WTC11 (cell line): ENCODE measurements around the gene GOLGB1. TPM values are rescaled to one million over a fixed set of nuclear protein-coding genes. Genes with fewer than 3 reads are reported as not detected.

ENCODE experiments used
- ATAC-seq: fragments of 200-7000 bp; cut with Tn5 transposase; 2 replicates; pipeline ENCODE4 v1.10.0; 2021; ENCODE audit warnings: mild to moderate bottlenecking, moderate library complexity
- CTCF ChIA-PET: fragments of 300-600 bp; sonication (Branson Sonifier 250); formaldehyde crosslinking; loops from one replicate; lab custom pipeline; 2021; ENCODE audit warnings: antibody characterized with exemption; lab: Charles Lee
- POLR2A ChIA-PET: fragments of 350-600 bp; sonication (Branson Sonifier 250); formaldehyde crosslinking; loops from one replicate; lab custom pipeline; 2021; ENCODE audit warnings: antibody characterized with exemption; lab: Charles Lee
- DNase-seq: peaks from one replicate; pipeline ENCODE4 v3.0.0; 2021; ENCODE audit warnings: low spot score
- H3K27ac Mint-ChIP-seq: 2 replicates; pipeline ENCODE4 v1.8.0; 2021; ENCODE audit warnings: mixed read lengths
- H3K27me3 Mint-ChIP-seq: 2 replicates; pipeline ENCODE4 v1.8.0; 2021; ENCODE audit warnings: low read depth, mild to moderate bottlenecking, moderate library complexity, mixed read lengths
- H3K36me3 Mint-ChIP-seq: 2 replicates; pipeline ENCODE4 v1.8.0; 2021; ENCODE audit warnings: mixed read lengths
- H3K4me1 Mint-ChIP-seq: 2 replicates; pipeline ENCODE4 v1.8.0; 2022; ENCODE audit warnings: mixed read lengths
- H3K4me3 Mint-ChIP-seq: 2 replicates; pipeline ENCODE4 v1.8.0; 2021; ENCODE audit warnings: mild to moderate bottlenecking, moderate library complexity, mixed read lengths
- H3K9me3 Mint-ChIP-seq: 2 replicates; pipeline ENCODE4 v1.8.0; 2021; ENCODE audit warnings: mixed read lengths
- ATF1 ChIP-seq: sonication (generic); formaldehyde crosslinking; IDR thresholded peaks from 2 replicates; pipeline ENCODE4 v1.8.1; 2023; ENCODE audit warnings: mild to moderate bottlenecking, moderate library complexity, missing genetic modification reagents
- ETV6 ChIP-seq: sonication (generic); formaldehyde crosslinking; IDR thresholded peaks from 2 replicates; pipeline ENCODE4 v1.8.1; 2022; ENCODE audit warnings: mild to moderate bottlenecking, missing genetic modification reagents
- FOXK1 ChIP-seq: sonication (generic); formaldehyde crosslinking; IDR thresholded peaks from 2 replicates; pipeline ENCODE4 v1.8.0; 2022; ENCODE audit warnings: mild to moderate bottlenecking, moderate library complexity, missing genetic modification reagents
- MXD4 ChIP-seq: fragments of 250-450 bp; sonication (Bioruptor Pico); IDR thresholded peaks from 2 replicates; pipeline ENCODE4 v1.8.0; 2021; ENCODE audit warnings: mild to moderate bottlenecking, moderate library complexity, borderline replicate concordance
- SP1 ChIP-seq: sonication (generic); formaldehyde crosslinking; conservative IDR thresholded peaks from 2 replicates; pipeline ENCODE4 v1.8.1; 2022; ENCODE audit warnings: missing genetic modification reagents
- ZNF121 ChIP-seq: sonication (generic); formaldehyde crosslinking; IDR thresholded peaks from 2 replicates; pipeline ENCODE4 v1.8.0; 2023; ENCODE audit warnings: missing genetic modification reagents
- total RNA-seq: library from RNA; stranded (reverse); gene quantifications from 3 replicates; pipeline ENCODE4 v1.2.3, GENCODE V29; 2021
- TF ChIP-seq, protein P1 (sequence below): sonication (generic); formaldehyde crosslinking; IDR thresholded peaks from 2 replicates; pipeline ENCODE4 v1.8.1; 2022; ENCODE audit warnings: mild to moderate bottlenecking, moderate library complexity, missing genetic modification reagents
- TF ChIP-seq, protein P2 (sequence below): sonication (generic); formaldehyde crosslinking; IDR thresholded peaks from 2 replicates; pipeline ENCODE4 v1.8.1; 2022; ENCODE audit warnings: low read depth, missing genetic modification reagents, borderline replicate concordance
- TF ChIP-seq, protein P3 (sequence below): sonication (generic); formaldehyde crosslinking; conservative IDR thresholded peaks from 2 replicates; pipeline ENCODE4 v1.8.1; 2022; ENCODE audit warnings: mild to moderate bottlenecking, missing genetic modification reagents
- TF ChIP-seq, protein P4 (sequence below): sonication (generic); formaldehyde crosslinking; IDR thresholded peaks from 2 replicates; pipeline ENCODE4 v1.8.0; 2022; ENCODE audit warnings: mild to moderate bottlenecking, missing genetic modification reagents
- TF ChIP-seq, protein P5 (sequence below): sonication (generic); formaldehyde crosslinking; IDR thresholded peaks from 2 replicates; pipeline ENCODE4 v1.8.1; 2022; ENCODE audit warnings: low read depth, mild to moderate bottlenecking, moderate library complexity, missing genetic modification reagents, borderline replicate concordance
- TF ChIP-seq, protein P6 (sequence below): fragments of 250-450 bp; sonication (Bioruptor Pico); IDR thresholded peaks from 2 replicates; pipeline ENCODE4 v2.1.2; 2022; ENCODE audit warnings: mild to moderate bottlenecking, moderate library complexity
- TF ChIP-seq, protein P7 (sequence below): fragments of 250-450 bp; sonication (Bioruptor Pico); conservative IDR thresholded peaks from 2 replicates; pipeline ENCODE4 v1.9.0; 2021; ENCODE audit warnings: mild to moderate bottlenecking
- TF ChIP-seq, protein P8 (sequence below): fragments of 250-450 bp; sonication (Bioruptor Pico); IDR thresholded peaks from 2 replicates; pipeline ENCODE4 v1.9.0; 2021; ENCODE audit warnings: mild to moderate bottlenecking
- TF ChIP-seq, protein P9 (sequence below): sonication (generic); formaldehyde crosslinking; IDR thresholded peaks from 2 replicates; pipeline ENCODE4 v1.8.1; 2023; ENCODE audit warnings: mild to moderate bottlenecking, missing genetic modification reagents, borderline replicate concordance

Gene GOLGB1
- total RNA-seq, 1 experiment from 2014 or later = 33.8 TPM

DNA sequence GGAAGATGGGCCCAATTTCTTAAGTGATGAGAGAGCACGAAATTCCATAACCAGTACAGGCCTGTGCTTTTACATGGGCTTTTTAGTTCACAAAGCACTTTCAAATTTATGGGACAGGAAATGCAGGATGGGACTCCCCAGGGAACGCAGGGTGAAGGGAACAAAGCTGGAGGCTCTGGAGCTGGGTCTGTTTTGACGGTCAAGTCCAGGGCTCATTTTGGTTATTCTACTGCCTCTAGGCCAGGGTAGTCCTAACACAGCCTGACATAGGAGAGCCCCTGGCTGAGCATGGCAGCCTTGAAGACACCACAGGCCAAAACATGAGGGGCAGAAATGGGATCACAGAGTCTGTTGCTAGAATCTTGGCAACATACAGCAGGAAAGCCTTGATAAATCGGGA lies 122.3 kb downstream of the GOLGB1 start:
- no peak overlapping the region for H3K4me3 Mint-ChIP-seq
- H3K36me3 Mint-ChIP-seq = no peaks in the 10 kb centered on the region
- peaks cover 25% of the 10 kb centered on the region for H3K4me1 Mint-ChIP-seq
- no peak for ATAC-seq
- CTCF ChIA-PET = no interaction called here
- H3K9me3 Mint-ChIP-seq = no peaks in the 10 kb centered on the region
- no peak for TF ChIP-seq FOXK1
- TF ChIP-seq SP1 (CRISPR knock-in tag) = no peak
- TF ChIP-seq, protein P1, sequence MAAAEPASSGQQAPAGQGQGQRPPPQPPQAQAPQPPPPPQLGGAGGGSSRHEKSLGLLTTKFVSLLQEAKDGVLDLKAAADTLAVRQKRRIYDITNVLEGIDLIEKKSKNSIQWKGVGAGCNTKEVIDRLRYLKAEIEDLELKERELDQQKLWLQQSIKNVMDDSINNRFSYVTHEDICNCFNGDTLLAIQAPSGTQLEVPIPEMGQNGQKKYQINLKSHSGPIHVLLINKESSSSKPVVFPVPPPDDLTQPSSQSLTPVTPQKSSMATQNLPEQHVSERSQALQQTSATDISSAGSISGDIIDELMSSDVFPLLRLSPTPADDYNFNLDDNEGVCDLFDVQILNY (CRISPR knock-in tag) = no peak
- TF ChIP-seq, protein P2, sequence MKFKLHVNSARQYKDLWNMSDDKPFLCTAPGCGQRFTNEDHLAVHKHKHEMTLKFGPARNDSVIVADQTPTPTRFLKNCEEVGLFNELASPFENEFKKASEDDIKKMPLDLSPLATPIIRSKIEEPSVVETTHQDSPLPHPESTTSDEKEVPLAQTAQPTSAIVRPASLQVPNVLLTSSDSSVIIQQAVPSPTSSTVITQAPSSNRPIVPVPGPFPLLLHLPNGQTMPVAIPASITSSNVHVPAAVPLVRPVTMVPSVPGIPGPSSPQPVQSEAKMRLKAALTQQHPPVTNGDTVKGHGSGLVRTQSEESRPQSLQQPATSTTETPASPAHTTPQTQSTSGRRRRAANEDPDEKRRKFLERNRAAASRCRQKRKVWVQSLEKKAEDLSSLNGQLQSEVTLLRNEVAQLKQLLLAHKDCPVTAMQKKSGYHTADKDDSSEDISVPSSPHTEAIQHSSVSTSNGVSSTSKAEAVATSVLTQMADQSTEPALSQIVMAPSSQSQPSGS (CRISPR knock-in tag) = no peak
- TF ChIP-seq, protein P3, sequence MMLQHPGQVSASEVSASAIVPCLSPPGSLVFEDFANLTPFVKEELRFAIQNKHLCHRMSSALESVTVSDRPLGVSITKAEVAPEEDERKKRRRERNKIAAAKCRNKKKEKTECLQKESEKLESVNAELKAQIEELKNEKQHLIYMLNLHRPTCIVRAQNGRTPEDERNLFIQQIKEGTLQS (CRISPR knock-in tag) = no peak
- TF ChIP-seq, protein P4, sequence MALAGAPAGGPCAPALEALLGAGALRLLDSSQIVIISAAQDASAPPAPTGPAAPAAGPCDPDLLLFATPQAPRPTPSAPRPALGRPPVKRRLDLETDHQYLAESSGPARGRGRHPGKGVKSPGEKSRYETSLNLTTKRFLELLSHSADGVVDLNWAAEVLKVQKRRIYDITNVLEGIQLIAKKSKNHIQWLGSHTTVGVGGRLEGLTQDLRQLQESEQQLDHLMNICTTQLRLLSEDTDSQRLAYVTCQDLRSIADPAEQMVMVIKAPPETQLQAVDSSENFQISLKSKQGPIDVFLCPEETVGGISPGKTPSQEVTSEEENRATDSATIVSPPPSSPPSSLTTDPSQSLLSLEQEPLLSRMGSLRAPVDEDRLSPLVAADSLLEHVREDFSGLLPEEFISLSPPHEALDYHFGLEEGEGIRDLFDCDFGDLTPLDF = no peak
- TF ChIP-seq ZNF121 (CRISPR knock-in tag) = no peak
- TF ChIP-seq, protein P5, sequence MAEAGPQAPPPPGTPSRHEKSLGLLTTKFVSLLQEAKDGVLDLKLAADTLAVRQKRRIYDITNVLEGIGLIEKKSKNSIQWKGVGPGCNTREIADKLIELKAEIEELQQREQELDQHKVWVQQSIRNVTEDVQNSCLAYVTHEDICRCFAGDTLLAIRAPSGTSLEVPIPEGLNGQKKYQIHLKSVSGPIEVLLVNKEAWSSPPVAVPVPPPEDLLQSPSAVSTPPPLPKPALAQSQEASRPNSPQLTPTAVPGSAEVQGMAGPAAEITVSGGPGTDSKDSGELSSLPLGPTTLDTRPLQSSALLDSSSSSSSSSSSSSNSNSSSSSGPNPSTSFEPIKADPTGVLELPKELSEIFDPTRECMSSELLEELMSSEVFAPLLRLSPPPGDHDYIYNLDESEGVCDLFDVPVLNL (CRISPR knock-in tag) = no peak
- TF ChIP-seq ATF1 (CRISPR knock-in tag) = no peak
- no peak for TF ChIP-seq ETV6 (CRISPR knock-in tag)
- TF ChIP-seq, protein P6, sequence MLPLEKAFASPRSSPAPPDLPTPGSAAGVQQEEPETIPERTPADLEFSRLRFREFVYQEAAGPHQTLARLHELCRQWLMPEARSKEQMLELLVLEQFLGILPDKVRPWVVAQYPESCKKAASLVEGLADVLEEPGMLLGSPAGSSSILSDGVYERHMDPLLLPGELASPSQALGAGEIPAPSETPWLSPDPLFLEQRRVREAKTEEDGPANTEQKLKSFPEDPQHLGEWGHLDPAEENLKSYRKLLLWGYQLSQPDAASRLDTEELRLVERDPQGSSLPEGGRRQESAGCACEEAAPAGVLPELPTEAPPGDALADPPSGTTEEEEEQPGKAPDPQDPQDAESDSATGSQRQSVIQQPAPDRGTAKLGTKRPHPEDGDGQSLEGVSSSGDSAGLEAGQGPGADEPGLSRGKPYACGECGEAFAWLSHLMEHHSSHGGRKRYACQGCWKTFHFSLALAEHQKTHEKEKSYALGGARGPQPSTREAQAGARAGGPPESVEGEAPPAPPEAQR = no peak
- TF ChIP-seq MXD4 (CRISPR knock-in tag) = no peak
- TF ChIP-seq, protein P7, sequence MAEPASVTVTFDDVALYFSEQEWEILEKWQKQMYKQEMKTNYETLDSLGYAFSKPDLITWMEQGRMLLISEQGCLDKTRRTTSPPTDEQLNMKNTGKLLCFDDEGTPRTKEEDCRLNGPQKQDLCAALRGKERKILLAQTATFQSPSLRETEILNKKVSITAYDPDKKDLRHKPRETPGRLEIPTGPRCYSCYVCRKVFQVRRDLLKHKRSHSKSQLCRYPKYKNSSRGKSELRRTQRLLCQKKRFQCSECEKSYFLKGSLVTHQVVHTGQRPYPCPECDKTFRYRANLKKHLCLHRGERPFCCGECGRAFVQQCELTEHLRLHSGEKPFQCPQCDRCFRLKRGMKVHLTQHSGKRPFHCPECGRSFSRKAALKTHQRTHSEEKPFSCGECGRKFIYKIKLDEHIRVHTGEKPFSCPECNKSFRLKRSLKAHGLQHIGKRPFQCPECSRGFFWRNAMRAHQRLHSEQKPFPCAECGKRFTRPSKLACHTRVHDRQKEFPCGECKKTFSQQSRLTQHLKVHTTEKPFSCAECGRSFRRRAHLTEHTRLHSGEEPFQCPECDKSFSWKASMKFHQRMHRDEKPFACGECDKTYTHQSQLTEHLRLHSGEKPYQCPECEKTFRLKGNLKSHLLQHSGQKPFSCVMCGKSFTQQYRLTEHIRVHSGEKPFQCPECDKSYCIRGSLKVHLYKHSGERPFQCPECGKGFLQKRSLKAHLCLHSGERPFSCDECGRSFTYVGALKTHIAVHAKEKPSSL (CRISPR knock-in tag) = no peak
- TF ChIP-seq, protein P8, sequence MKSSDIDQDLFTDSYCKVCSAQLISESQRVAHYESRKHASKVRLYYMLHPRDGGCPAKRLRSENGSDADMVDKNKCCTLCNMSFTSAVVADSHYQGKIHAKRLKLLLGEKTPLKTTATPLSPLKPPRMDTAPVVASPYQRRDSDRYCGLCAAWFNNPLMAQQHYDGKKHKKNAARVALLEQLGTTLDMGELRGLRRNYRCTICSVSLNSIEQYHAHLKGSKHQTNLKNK = no peak
- TF ChIP-seq, protein P9, sequence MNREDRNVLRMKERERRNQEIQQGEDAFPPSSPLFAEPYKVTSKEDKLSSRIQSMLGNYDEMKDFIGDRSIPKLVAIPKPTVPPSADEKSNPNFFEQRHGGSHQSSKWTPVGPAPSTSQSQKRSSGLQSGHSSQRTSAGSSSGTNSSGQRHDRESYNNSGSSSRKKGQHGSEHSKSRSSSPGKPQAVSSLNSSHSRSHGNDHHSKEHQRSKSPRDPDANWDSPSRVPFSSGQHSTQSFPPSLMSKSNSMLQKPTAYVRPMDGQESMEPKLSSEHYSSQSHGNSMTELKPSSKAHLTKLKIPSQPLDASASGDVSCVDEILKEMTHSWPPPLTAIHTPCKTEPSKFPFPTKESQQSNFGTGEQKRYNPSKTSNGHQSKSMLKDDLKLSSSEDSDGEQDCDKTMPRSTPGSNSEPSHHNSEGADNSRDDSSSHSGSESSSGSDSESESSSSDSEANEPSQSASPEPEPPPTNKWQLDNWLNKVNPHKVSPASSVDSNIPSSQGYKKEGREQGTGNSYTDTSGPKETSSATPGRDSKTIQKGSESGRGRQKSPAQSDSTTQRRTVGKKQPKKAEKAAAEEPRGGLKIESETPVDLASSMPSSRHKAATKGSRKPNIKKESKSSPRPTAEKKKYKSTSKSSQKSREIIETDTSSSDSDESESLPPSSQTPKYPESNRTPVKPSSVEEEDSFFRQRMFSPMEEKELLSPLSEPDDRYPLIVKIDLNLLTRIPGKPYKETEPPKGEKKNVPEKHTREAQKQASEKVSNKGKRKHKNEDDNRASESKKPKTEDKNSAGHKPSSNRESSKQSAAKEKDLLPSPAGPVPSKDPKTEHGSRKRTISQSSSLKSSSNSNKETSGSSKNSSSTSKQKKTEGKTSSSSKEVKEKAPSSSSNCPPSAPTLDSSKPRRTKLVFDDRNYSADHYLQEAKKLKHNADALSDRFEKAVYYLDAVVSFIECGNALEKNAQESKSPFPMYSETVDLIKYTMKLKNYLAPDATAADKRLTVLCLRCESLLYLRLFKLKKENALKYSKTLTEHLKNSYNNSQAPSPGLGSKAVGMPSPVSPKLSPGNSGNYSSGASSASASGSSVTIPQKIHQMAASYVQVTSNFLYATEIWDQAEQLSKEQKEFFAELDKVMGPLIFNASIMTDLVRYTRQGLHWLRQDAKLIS = no peak
- H3K27ac Mint-ChIP-seq = no peak overlapping the region
- POLR2A ChIA-PET = interaction anchor here (0.6 kb wide), 1 partner anchor 12 kb away, joined by 5 read pairs; no protein-coding TSS in a partner anchor
- no peaks in the 10 kb centered on the region; the same call in 1 of the 2 replicates for H3K27me3 Mint-ChIP-seq
- DNase-seq = no peak
